ENCODE data around the gene GRIK5. TPM values are rescaled to one million over a fixed set of nuclear protein-coding genes. Genes with fewer than 3 reads are reported as not detected.

Gene GRIK5
- total RNA-seq, 1 donor from 2014 or later = 15.5 TPM

- peak overlapping the region; percentile 92 to 93 for H3K27ac ChIP-seq
- peak; percentile 66 to 91 for DNase-seq (ENCODE audit: low spot score in 2 of 2)
- H3K36me3 ChIP-seq = peaks cover 14 to 18% of the 10 kb centered on the region in 2 donors
- intact Hi-C loops (cut with DNase I) = loop anchor here (1.0 to 10.0 kb wide), 6 partner anchors 74 to 1636 kb away; partner anchors contain the start of genes GSK3A, IRGQ, MEGF8 and ZNF576
- H3K4me1 ChIP-seq = peaks cover 3 to 9% of the 10 kb centered on the region in 2 donors
- TF ChIP-seq CTCF (IDR thresholded peaks at IDR 0.05) = no peak
- no peaks in the 10 kb centered on the region for H3K9me3 ChIP-seq
- peak overlapping the region; percentile 83 to 96 for H3K4me3 ChIP-seq
- no peaks in the 10 kb centered on the region for H3K27me3 ChIP-seq
Measured at GRCh38 chr19:41958367-41959055, 111.5 kb downstream of the GRIK5 start.

GRCh38 chr19:41957838-41958366 lies 112.1 kb downstream of the GRIK5 start:
- Histone ChIP-seq H3K4me3 (peak overlapping the region; percentile 83 to 96), H3K36me3 (peaks cover 14 to 18% of the 10 kb centered on the region in 2 donors), H3K9me3 (no peaks in the 10 kb centered on the region), H3K27me3 (no peaks in the 10 kb centered on the region), H3K4me1 (peaks cover 3 to 9% of the 10 kb centered on the region in 2 donors), H3K27ac (peak overlapping the region; percentile 92 to 93)
- TF ChIP-seq CTCF (IDR thresholded peaks at IDR 0.05) = peak; percentile 64 to 82 (median 76)
- peak in 1 of 2 donors; percentile 79 for DNase-seq (ENCODE audit: low spot score in 2 of 2)
- intact Hi-C loops (cut with DNase I) = loop anchor here (1.0 to 10.0 kb wide), 5 partner anchors 99 to 1637 kb away; partner anchors contain the start of genes GSK3A, IRGQ, MEGF8 and ZNF576

GRCh38 chr19:41957161-41957837 lies 112.7 kb downstream of the GRIK5 start:
- peak overlapping the region in 1 of 2 donors; percentile 96 for H3K4me3 ChIP-seq
- H3K27ac ChIP-seq = peak overlapping the region; percentile 92 to 93
- intact Hi-C loops (cut with DNase I) = loop anchor here (5.0 to 10.0 kb wide), 2 partner anchors 370 to 1638 kb away; partner anchors contain the start of genes IRGQ, MEGF8 and ZNF576
- no peak for DNase-seq (ENCODE audit: low spot score in 2 of 2)
- no peak for TF ChIP-seq CTCF (IDR thresholded peaks at IDR 0.05)
- H3K9me3 ChIP-seq = no peaks in the 10 kb centered on the region
- H3K4me1 ChIP-seq = peaks cover 3 to 9% of the 10 kb centered on the region in 2 donors
- H3K36me3 ChIP-seq = peaks cover 14 to 18% of the 10 kb centered on the region in 2 donors
- no peaks in the 10 kb centered on the region for H3K27me3 ChIP-seq

GRCh38 chr19:41956621-41957020 lies 113.4 kb downstream of the GRIK5 start:
- H3K4me1 ChIP-seq = peaks cover 3 to 9% of the 10 kb centered on the region in 2 donors
- no peaks in the 10 kb centered on the region for H3K27me3 ChIP-seq
- no peak overlapping the region for H3K27ac ChIP-seq
- peaks cover 14 to 18% of the 10 kb centered on the region in 2 donors for H3K36me3 ChIP-seq
- no peaks in the 10 kb centered on the region for H3K9me3 ChIP-seq
- no peak overlapping the region for H3K4me3 ChIP-seq
- intact Hi-C loops (cut with DNase I) = loop anchor here (5.0 to 10.0 kb wide), 2 partner anchors 371 to 1638 kb away; partner anchors contain the start of genes IRGQ, MEGF8 and ZNF576
- no peak for DNase-seq (ENCODE audit: low spot score in 2 of 2)
- no peak for TF ChIP-seq CTCF (IDR thresholded peaks at IDR 0.05)

- peaks cover 14 to 18% of the 10 kb centered on the region in 2 donors for H3K36me3 ChIP-seq
- H3K4me3 ChIP-seq = no peak overlapping the region
- intact Hi-C loops (cut with DNase I) = loop anchor here (5.0 to 10.0 kb wide), 2 partner anchors 372 to 1639 kb away; partner anchors contain the start of genes IRGQ, MEGF8 and ZNF576
- no peak overlapping the region for H3K27ac ChIP-seq
- DNase-seq (ENCODE audit: low spot score in 2 of 2) = no peak
- H3K27me3 ChIP-seq = no peaks in the 10 kb centered on the region
- no peak for TF ChIP-seq CTCF (IDR thresholded peaks at IDR 0.05)
- H3K4me1 ChIP-seq = peaks cover 3 to 9% of the 10 kb centered on the region in 2 donors
- H3K9me3 ChIP-seq = no peaks in the 10 kb centered on the region
Measured at GRCh38 chr19:41955521-41955920, 114.5 kb downstream of the GRIK5 start.

Data from ascending aorta (tissue), 2 donors.